GM12878 (cell line): ENCODE measurements around the gene PRG3. TPM values are rescaled to one million over a fixed set of nuclear protein-coding genes. Genes with fewer than 3 reads are reported as not detected.

Source experiments
- ATAC-seq: fragments of 200-7000 bp; cut with Tn5 transposase; 3 replicates; pipeline ENCODE4 v1.9.1; 2020; ENCODE audit warnings: mild to moderate bottlenecking, moderate library complexity
- BruUV-seq: library from RNA; stranded (reverse); fragments of 400-500 nt; replicated peaks from 2 replicates; lab custom pipeline; 2021; lab: Mats Ljungman, UMichigan
- CTCF ChIA-PET: fragments of 300-600 bp; sonication (Branson Sonifier 250); formaldehyde crosslinking; extraction: SDS; loops from one replicate; lab custom pipeline; 2021; ENCODE audit warnings: inconsistent platforms; lab: Yijun Ruan, JAX
- POLR2A ChIA-PET: fragments of 350-600 bp; formaldehyde crosslinking; extraction: SDS; loops from one replicate; lab custom pipeline; 2021; ENCODE audit warnings: inconsistent platforms; lab: Charles Lee
- RAD21 ChIA-PET: fragments of 300-600 bp; sonication (Branson Sonifier 250); formaldehyde crosslinking; loops from one replicate; lab custom pipeline; 2023; ENCODE audit warnings: antibody characterized with exemption; ENCODE audit not compliant: unreplicated experiment; lab: Charles Lee
- SMC1A ChIA-PET: fragments of 300-600 bp; sonication (Branson Sonifier 250); formaldehyde crosslinking; loops from one replicate; lab custom pipeline; 2023; ENCODE audit not compliant: unreplicated experiment, uncharacterized antibody; lab: Charles Lee
- DNase-seq: peaks from one replicate; pipeline ENCODE4 v3.0.0-alpha.2; 2011; ENCODE audit warnings: low read depth, low spot score
- FAIRE-seq: peaks from 3 replicates; lab custom pipeline; 2011; peaks lifted over from hg19 to GRCh38; lab: Jason Lieb, UNC
- H2AFZ ChIP-seq: 2 replicates; pipeline ENCODE4 v1.6.0; 2011; ENCODE audit warnings: low read depth, low read length, control low read depth; ENCODE audit not compliant: control insufficient read depth
- H3K27ac ChIP-seq: 2 replicates; pipeline ENCODE4 v1.5.1; 2011; ENCODE audit warnings: control low read depth; ENCODE audit not compliant: control insufficient read depth, insufficient read depth
- H3K27me3 ChIP-seq, 2 experiments: replicated peaks in 1 of 2; 2 replicates each; pipeline versions ENCODE4 v1.6.0 to v1.6.1; 2011; ENCODE audit warnings: low read length in 1 of 2; ENCODE audit not compliant: control insufficient read depth in 2 of 2, insufficient read depth in 2 of 2
- H3K36me3 ChIP-seq, 2 experiments: 2 replicates each; pipeline ENCODE4 v1.5.1; 2011; ENCODE audit warnings: low read length in 1 of 2; ENCODE audit not compliant: control insufficient read depth in 2 of 2, insufficient read depth in 2 of 2
- H3K4me1 ChIP-seq: 2 replicates; pipeline ENCODE4 v1.6.1; 2011; ENCODE audit warnings: mild to moderate bottlenecking, low read length, moderate library complexity, mixed read lengths; ENCODE audit not compliant: control insufficient read depth, insufficient read depth
- H3K4me2 ChIP-seq: 2 replicates; pipeline ENCODE4 v1.6.0; 2011; ENCODE audit warnings: control low read depth; ENCODE audit not compliant: control insufficient read depth, insufficient read depth
- H3K4me3 ChIP-seq: fragments of 200-600 bp; sonication (generic); 2 replicates; pipeline ENCODE4 v1.5.1; 2016
- H3K79me2 ChIP-seq: 2 replicates; pipeline ENCODE4 v1.6.0; 2011; ENCODE audit warnings: low read length; ENCODE audit not compliant: control insufficient read depth, insufficient read depth
- H3K9ac ChIP-seq: 2 replicates; pipeline ENCODE4 v1.8.0; 2011; ENCODE audit warnings: low read length, control low read depth, mixed read lengths; ENCODE audit not compliant: control insufficient read depth, insufficient read depth
- H3K9me3 ChIP-seq: replicated peaks from 3 replicates; pipeline ENCODE4 v1.5.1; 2011; ENCODE audit warnings: mild to moderate bottlenecking, low read length; ENCODE audit not compliant: control insufficient read depth, insufficient read depth
- H4K20me1 ChIP-seq: 2 replicates; pipeline ENCODE4 v1.6.0; 2011; ENCODE audit not compliant: control insufficient read depth, insufficient read depth
- CREM ChIP-seq: IDR thresholded peaks from 2 replicates; pipeline ENCODE4 v1.6.1; 2014; ENCODE audit warnings: antibody characterized with exemption, low read depth
- CUX1 ChIP-seq: IDR thresholded peaks from 2 replicates; pipeline ENCODE4 v1.6.1; 2012; ENCODE audit warnings: improper control_type of control experiment, low read depth, low read length; ENCODE audit not compliant: insufficient replicate concordance
- IKZF1 ChIP-seq: fragments of 450-650 bp; conservative IDR thresholded peaks from 2 replicates; pipeline ENCODE4 v1.6.1; 2017; ENCODE audit warnings: antibody characterized with exemption, mild to moderate bottlenecking
- IKZF2 ChIP-seq, 2 experiments: fragments of 450-650 bp; IDR thresholded peaks; 2 replicates each; pipeline ENCODE4 v1.6.1; 2017; ENCODE audit warnings: mild to moderate bottlenecking in 2 of 2, moderate library complexity in 2 of 2
- MEF2B ChIP-seq: fragments of 450-650 bp; IDR thresholded peaks from 2 replicates; pipeline ENCODE4 v1.6.1; 2018; ENCODE audit warnings: mild to moderate bottlenecking, moderate library complexity; ENCODE audit not compliant: partially characterized antibody, poor library complexity, severe bottlenecking
- MTA2 ChIP-seq: fragments of 450-650 bp; IDR thresholded peaks from 2 replicates; pipeline ENCODE4 v1.6.1; 2016; ENCODE audit warnings: low read depth, mild to moderate bottlenecking, moderate library complexity
- MTA3 ChIP-seq: IDR thresholded peaks from 2 replicates; pipeline ENCODE4 v1.6.1; 2012; ENCODE audit warnings: low read length, inconsistent platforms, borderline replicate concordance
- NFYB ChIP-seq: IDR thresholded peaks from 2 replicates; pipeline ENCODE4 v1.6.1; 2011; ENCODE audit warnings: low read depth, mild to moderate bottlenecking, low read length, improper control_type of control experiment, moderate library complexity; ENCODE audit not compliant: insufficient read depth
- NR2C1 ChIP-seq: fragments of 450-650 bp; IDR thresholded peaks from 2 replicates; pipeline ENCODE4 v1.6.1; 2017; ENCODE audit warnings: antibody characterized with exemption, mild to moderate bottlenecking, moderate library complexity
- POLR2A ChIP-seq: IDR thresholded peaks from 2 replicates; pipeline ENCODE4 v1.6.1; 2011; ENCODE audit warnings: low read depth, mild to moderate bottlenecking, low read length
- RBBP5 ChIP-seq: fragments of 200-600 bp; sonication (generic); conservative IDR thresholded peaks from 2 replicates; pipeline ENCODE4 v1.6.1; 2016
- SP1 ChIP-seq: IDR thresholded peaks from one replicate; pipeline ENCODE4 v1.6.1; 2011; ENCODE audit warnings: low read depth, low read length
- TCF3 ChIP-seq: IDR thresholded peaks from 2 replicates; pipeline ENCODE4 v1.6.1; 2012; ENCODE audit warnings: low read depth, mild to moderate bottlenecking, low read length, borderline replicate concordance; ENCODE audit not compliant: insufficient read depth
- WRNIP1 ChIP-seq: IDR thresholded peaks from 2 replicates; pipeline ENCODE4 v1.6.1; 2011; ENCODE audit warnings: low read depth, low read length, improper control_type of control experiment, borderline replicate concordance
- WGBS: methylation state at CpG from one replicate; pipeline ENCODE4 v1.1.6; 2016; ENCODE audit warnings: low lambda C conversion rate; ENCODE audit not compliant: insufficient replicate concordance, insufficient coverage; ENCODE audit errors: missing lambda C conversion rate; 5-methylcytosine and 5-hydroxymethylcytosine counted together
- in situ Hi-C: fragments of 300-500 bp; cut with MboI; formaldehyde crosslinking; loops from 9 replicates; pipeline ENCODE4 v1.14.3; 2018; ENCODE audit warnings: mixed read lengths
- intact Hi-C: fragments of 100-400 bp; cut with micrococcal nuclease; formaldehyde crosslinking; loops from one replicate; pipeline ENCODE4 v1.14.2; 2022; ENCODE audit not compliant: unreplicated experiment
- polyA plus RNA-seq, 11 experiments: library from polyadenylated mRNA; depleted of rRNA in 4 of 11; unstranded in 6 of 11; stranded (reverse) in 5 of 11; fragments of >200 nt; fragmentation: Nextera tagmentation in 4 of 11; fragmentation: Illumina TruSeq in 1 of 11; extraction: Ambion mirVana in 4 of 11; extraction: Trizol in 1 of 11; gene quantifications; 1 replicate in 1 of 11; 2 replicates in 10 of 11; pipeline versions ENCODE4 v1.2.1 to v1.2.3, GENCODE V29; 2011 to 2016; ENCODE audit warnings: inconsistent platforms in 2 of 11, missing spikeins in 2 of 11, low read depth in 1 of 11
- total RNA-seq, 4 experiments: library from RNA; depleted of rRNA in 3 of 4; stranded (reverse); fragments of >200 nt in 3 of 4; fragmentation: Illumina TruSeq in 1 of 4; extraction: Trizol in 1 of 4; gene quantifications; 2 replicates each; pipeline versions ENCODE4 v1.2.1 to v1.2.3, GENCODE V29; 2013 to 2021
- TF ChIP-seq, protein P1 (sequence below): IDR thresholded peaks from 2 replicates; pipeline ENCODE4 v1.6.1; 2011; ENCODE audit warnings: borderline replicate concordance, low read depth, mild to moderate bottlenecking, moderate library complexity, low read length; ENCODE audit not compliant: insufficient read depth, poor library complexity, severe bottlenecking
- TF ChIP-seq, protein P2 (sequence below): fragments of 450-650 bp; IDR thresholded peaks from 2 replicates; pipeline ENCODE4 v1.6.1; 2017; ENCODE audit warnings: antibody characterized with exemption, mild to moderate bottlenecking, moderate library complexity

Gene PRG3
- total and polyA plus RNA-seq, 10 of the 15 experiments (the other 5 are each of a cell fraction or from before 2014, with no cell fraction given) = not detected

GRCh38 chr11:57330029-57330428, 50.9 kb downstream of the PRG3 start:
- in situ Hi-C loops = loop anchor here (25.0 kb wide), 2 partner anchors 1182 to 1257 kb away; partner anchors contain the start of genes LPXN, OR5B21 and ZFP91
- Histone ChIP-seq H3K4me3 (no peak overlapping the region), H3K9me3 (no peaks in the 10 kb centered on the region), H3K27ac (no peak overlapping the region)
- POLR2A ChIA-PET = no interaction called here
- TF ChIP-seq IKZF2 (IDR thresholded peaks at IDR 0.05) (no peak), MEF2B (no peak), POLR2A (no peak), CUX1 (no peak), NFYB (no peak), WRNIP1 (no peak), MTA2 (no peak), CREM (no peak), IKZF1 (no peak), MTA3 (no peak), RBBP5 (no peak), NR2C1 (no peak), SP1 (no peak), TCF3 (no peak)
- TF ChIP-seq, protein P1, sequence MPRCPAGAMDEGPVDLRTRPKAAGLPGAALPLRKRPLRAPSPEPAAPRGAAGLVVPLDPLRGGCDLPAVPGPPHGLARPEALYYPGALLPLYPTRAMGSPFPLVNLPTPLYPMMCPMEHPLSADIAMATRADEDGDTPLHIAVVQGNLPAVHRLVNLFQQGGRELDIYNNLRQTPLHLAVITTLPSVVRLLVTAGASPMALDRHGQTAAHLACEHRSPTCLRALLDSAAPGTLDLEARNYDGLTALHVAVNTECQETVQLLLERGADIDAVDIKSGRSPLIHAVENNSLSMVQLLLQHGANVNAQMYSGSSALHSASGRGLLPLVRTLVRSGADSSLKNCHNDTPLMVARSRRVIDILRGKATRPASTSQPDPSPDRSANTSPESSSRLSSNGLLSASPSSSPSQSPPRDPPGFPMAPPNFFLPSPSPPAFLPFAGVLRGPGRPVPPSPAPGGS = no peak
- TF ChIP-seq, protein P2, sequence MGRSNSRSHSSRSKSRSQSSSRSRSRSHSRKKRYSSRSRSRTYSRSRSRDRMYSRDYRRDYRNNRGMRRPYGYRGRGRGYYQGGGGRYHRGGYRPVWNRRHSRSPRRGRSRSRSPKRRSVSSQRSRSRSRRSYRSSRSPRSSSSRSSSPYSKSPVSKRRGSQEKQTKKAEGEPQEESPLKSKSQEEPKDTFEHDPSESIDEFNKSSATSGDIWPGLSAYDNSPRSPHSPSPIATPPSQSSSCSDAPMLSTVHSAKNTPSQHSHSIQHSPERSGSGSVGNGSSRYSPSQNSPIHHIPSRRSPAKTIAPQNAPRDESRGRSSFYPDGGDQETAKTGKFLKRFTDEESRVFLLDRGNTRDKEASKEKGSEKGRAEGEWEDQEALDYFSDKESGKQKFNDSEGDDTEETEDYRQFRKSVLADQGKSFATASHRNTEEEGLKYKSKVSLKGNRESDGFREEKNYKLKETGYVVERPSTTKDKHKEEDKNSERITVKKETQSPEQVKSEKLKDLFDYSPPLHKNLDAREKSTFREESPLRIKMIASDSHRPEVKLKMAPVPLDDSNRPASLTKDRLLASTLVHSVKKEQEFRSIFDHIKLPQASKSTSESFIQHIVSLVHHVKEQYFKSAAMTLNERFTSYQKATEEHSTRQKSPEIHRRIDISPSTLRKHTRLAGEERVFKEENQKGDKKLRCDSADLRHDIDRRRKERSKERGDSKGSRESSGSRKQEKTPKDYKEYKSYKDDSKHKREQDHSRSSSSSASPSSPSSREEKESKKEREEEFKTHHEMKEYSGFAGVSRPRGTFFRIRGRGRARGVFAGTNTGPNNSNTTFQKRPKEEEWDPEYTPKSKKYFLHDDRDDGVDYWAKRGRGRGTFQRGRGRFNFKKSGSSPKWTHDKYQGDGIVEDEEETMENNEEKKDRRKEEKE = no peak
- TF ChIP-seq, all 136 proteins: peak for 0
- Histone ChIP-seq H3K4me2 (no peak overlapping the region), H3K4me1 (peaks cover 18% of the 10 kb centered on the region), H3K9ac (no peak overlapping the region), H3K36me3 (peaks cover 34 to 35% of the 10 kb centered on the region in 2 experiments), H2AFZ (no peak overlapping the region), H3K27me3 (no peaks in the 10 kb centered on the region), H4K20me1 (no peaks in the 10 kb centered on the region), H3K79me2 (peaks cover 19% of the 10 kb centered on the region)
- intact Hi-C loops = no loop called here
- no peak for DNase-seq
- 40% methylated on average over 9 of the region's 9 CpGs for WGBS
- ChIA-PET CTCF (interaction anchor here (0.6 kb wide), 1 partner anchor 128 kb away, joined by 3 read pairs; no protein-coding TSS in a partner anchor), SMC1A (no interaction called here), RAD21 (no interaction called here)
- BruUV-seq = no TSS peak
- peak; percentile 18 for ATAC-seq
- peak; percentile 13 for FAIRE-seq
